ENCODE results near the gene MNDA. TPM values are rescaled to one million over a fixed set of nuclear protein-coding genes. Genes with fewer than 3 reads are reported as not detected.
"Not testable (repeated sequence)": the region's sequence is repeated elsewhere in the genome, so short reads cannot be mapped to it uniquely, and the experiment has no call there.

Gene MNDA
- total and polyA plus RNA-seq, 2 donors (not counting 1 experiment from before 2014, with no cell fraction given) = 7.1 to 10.1 TPM

GRCh38 chr1:158840236-158840635, 9.1 kb downstream of the MNDA start:
- H3K27me3 Mint-ChIP-seq = peaks cover 16% of the 10 kb centered on the region
- CTCF ChIA-PET = no interaction called here
- POLR2A ChIA-PET = no interaction called here
- Histone ChIP-seq H3K9ac (ENCODE audit: low read length) (no peak overlapping the region), H3K9me3 (ENCODE audit: control extremely low read depth in 1 of 3, control insufficient read depth in 2 of 3, insufficient read depth in 1 of 3, low read length in 2 of 3) (peaks cover 0 to 5% (median 1%) of the 10 kb centered on the region in 3 donors), H2AFZ (ENCODE audit: insufficient read depth, low read depth, low read length, poor library complexity, severe bottlenecking) (no peak overlapping the region), H3K4me3 (ENCODE audit: control extremely low read depth in 1 of 5, extremely low read depth in 1 of 5, insufficient read depth in 1 of 5, low read depth in 2 of 5, low read length in 4 of 5) (no peak overlapping the region), H4K20me1 (ENCODE audit: control insufficient read depth, insufficient read depth, low read length, poor library complexity, severe bottlenecking) (no peaks in the 10 kb centered on the region), H3K27me3 (replicated peaks in 1 of 4; ENCODE audit: control extremely low read depth in 1 of 4, control insufficient read depth in 3 of 4, insufficient read depth in 4 of 4, low read length in 3 of 4) (peaks cover 0 to 8% (median 0%) of the 10 kb centered on the region in 4 experiments), H3K27ac (ENCODE audit: low read length in 2 of 2) (no peak overlapping the region), H3K79me2 (ENCODE audit: control insufficient read depth, insufficient read depth, low read length) (no peaks in the 10 kb centered on the region), H3K4me1 (ENCODE audit: control insufficient read depth in 2 of 2, insufficient read depth in 2 of 2, low read length in 2 of 2) (no peaks in the 10 kb centered on the region), H3K4me2 (replicated peaks; ENCODE audit: low read depth, low read length, poor library complexity, severe bottlenecking) (no peak overlapping the region), H3K36me3 (replicated peaks in 1 of 2; ENCODE audit: control extremely low read depth in 1 of 2, control insufficient read depth in 1 of 2, extremely low read depth in 1 of 2, insufficient read depth in 2 of 2, low read length in 1 of 2) (no peaks in the 10 kb centered on the region)
- ATAC-seq (ENCODE audit: low read depth) = no peak
- intact Hi-C loops (cut with micrococcal nuclease) = no loop called here
- H3K4me3 Mint-ChIP-seq = no peak overlapping the region
- TF ChIP-seq EZH2 (IDR thresholded peaks at IDR 0.05; ENCODE audit: borderline replicate concordance, insufficient read depth, low read depth, low read length, poor library complexity, severe bottlenecking) = no peak
- no peak overlapping the region for H3K27ac Mint-ChIP-seq
- DNase-seq = no peak
- peaks cover 8% of the 10 kb centered on the region for H3K9me3 Mint-ChIP-seq (ENCODE audit: insufficient read depth)
- no peaks in the 10 kb centered on the region for H3K4me1 Mint-ChIP-seq
- WGBS (ENCODE audit: insufficient coverage) = 20% methylated on average over 1 of the region's 5 CpGs

- ATAC-seq (ENCODE audit: low read depth) (no peak), DNase-seq (no peak)
- Histone ChIP-seq H3K4me3 (ENCODE audit: control extremely low read depth in 1 of 5, extremely low read depth in 1 of 5, insufficient read depth in 1 of 5, low read depth in 2 of 5, low read length in 4 of 5) (no peak overlapping the region), H3K27me3 (replicated peaks in 1 of 4; ENCODE audit: control extremely low read depth in 1 of 4, control insufficient read depth in 3 of 4, insufficient read depth in 4 of 4, low read length in 3 of 4) (peaks cover 0 to 8% (median 0%) of the 10 kb centered on the region in 4 experiments), H4K20me1 (ENCODE audit: control insufficient read depth, insufficient read depth, low read length, poor library complexity, severe bottlenecking) (no peaks in the 10 kb centered on the region), H3K27ac (ENCODE audit: low read length in 2 of 2) (no peak overlapping the region), H2AFZ (ENCODE audit: insufficient read depth, low read depth, low read length, poor library complexity, severe bottlenecking) (no peak overlapping the region), H3K4me1 (ENCODE audit: control insufficient read depth in 2 of 2, insufficient read depth in 2 of 2, low read length in 2 of 2) (no peaks in the 10 kb centered on the region), H3K36me3 (replicated peaks in 1 of 2; ENCODE audit: control extremely low read depth in 1 of 2, control insufficient read depth in 1 of 2, extremely low read depth in 1 of 2, insufficient read depth in 2 of 2, low read length in 1 of 2) (no peaks in the 10 kb centered on the region), H3K9me3 (ENCODE audit: control extremely low read depth in 1 of 3, control insufficient read depth in 2 of 3, insufficient read depth in 1 of 3, low read length in 2 of 3) (peaks cover 0 to 5% (median 5%) of the 10 kb centered on the region in 3 donors), H3K9ac (ENCODE audit: low read length) (no peak overlapping the region), H3K4me2 (replicated peaks; ENCODE audit: low read depth, low read length, poor library complexity, severe bottlenecking) (no peak overlapping the region), H3K79me2 (ENCODE audit: control insufficient read depth, insufficient read depth, low read length) (no peaks in the 10 kb centered on the region)
- Mint-ChIP-seq H3K27ac (no peak overlapping the region), H3K9me3 (ENCODE audit: insufficient read depth) (peaks cover 6% of the 10 kb centered on the region), H3K4me1 (no peaks in the 10 kb centered on the region), H3K27me3 (peaks cover 35% of the 10 kb centered on the region), H3K4me3 (no peak overlapping the region)
- ChIA-PET POLR2A (no interaction called here), CTCF (no interaction called here)
- 71% methylated on average over 5 of the region's 6 CpGs for WGBS (ENCODE audit: insufficient coverage)
- TF ChIP-seq CTCF (IDR thresholded peaks at IDR 0.05) (no peak), EZH2 (IDR thresholded peaks at IDR 0.05; ENCODE audit: borderline replicate concordance, insufficient read depth, low read depth, low read length, poor library complexity, severe bottlenecking) (no peak)
- intact Hi-C loops (cut with micrococcal nuclease) = no loop called here
These were observed 33.4 kb downstream of the MNDA start for GRCh38 chr1:158864595-158864994.

DNA sequence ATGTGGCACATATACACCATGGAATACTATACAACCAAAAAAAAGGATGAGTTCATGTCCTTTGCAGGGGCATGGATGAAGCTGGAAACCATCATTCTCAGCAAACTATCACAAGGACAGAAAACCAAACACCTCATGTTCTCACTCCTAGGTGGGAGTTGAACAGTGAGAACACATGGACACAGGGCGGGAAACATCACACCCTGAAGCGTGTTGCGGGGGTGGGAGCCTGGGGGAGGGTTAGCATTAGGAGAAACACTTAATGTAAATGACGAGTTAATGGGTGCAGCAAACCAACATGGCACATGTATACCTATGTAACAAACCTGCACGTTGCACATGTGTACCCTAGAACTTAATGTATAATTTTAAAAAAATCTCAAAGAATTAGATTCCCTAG, 39.3 kb downstream of the MNDA start:
- H3K9ac ChIP-seq (ENCODE audit: low read length); DNase-seq; H3K4me3 Mint-ChIP-seq; POLR2A ChIA-PET; H3K79me2 ChIP-seq (ENCODE audit: control insufficient read depth, insufficient read depth, low read length); H3K4me1 Mint-ChIP-seq; H2AFZ ChIP-seq (ENCODE audit: insufficient read depth, low read depth, low read length, poor library complexity, severe bottlenecking); H3K27ac Mint-ChIP-seq; H3K9me3 Mint-ChIP-seq (ENCODE audit: insufficient read depth); H3K36me3 ChIP-seq (replicated peaks in 1 of 2; ENCODE audit: control extremely low read depth in 1 of 2, control insufficient read depth in 1 of 2, extremely low read depth in 1 of 2, insufficient read depth in 2 of 2, low read length in 1 of 2); H3K4me1 ChIP-seq (ENCODE audit: control insufficient read depth in 2 of 2, insufficient read depth in 2 of 2, low read length in 2 of 2); H3K27ac ChIP-seq (ENCODE audit: low read length in 2 of 2); intact Hi-C loops (cut with micrococcal nuclease); H4K20me1 ChIP-seq (ENCODE audit: control insufficient read depth, insufficient read depth, low read length, poor library complexity, severe bottlenecking); H3K27me3 ChIP-seq (replicated peaks in 1 of 4; ENCODE audit: control extremely low read depth in 1 of 4, control insufficient read depth in 3 of 4, insufficient read depth in 4 of 4, low read length in 3 of 4); H3K4me3 ChIP-seq (ENCODE audit: control extremely low read depth in 1 of 5, extremely low read depth in 1 of 5, insufficient read depth in 1 of 5, low read depth in 2 of 5, low read length in 4 of 5); ATAC-seq (ENCODE audit: low read depth); CTCF ChIA-PET; H3K9me3 ChIP-seq (ENCODE audit: control extremely low read depth in 1 of 3, control insufficient read depth in 2 of 3, insufficient read depth in 1 of 3, low read length in 2 of 3); H3K4me2 ChIP-seq (replicated peaks; ENCODE audit: low read depth, low read length, poor library complexity, severe bottlenecking): not testable (repeated sequence)
- H3K27me3 Mint-ChIP-seq = peaks cover 18% of the 10 kb centered on the region
- 93% methylated on average over 3 of the region's 5 CpGs for WGBS (ENCODE audit: insufficient coverage)

Data from B cell (primary cell).